Eye (tissue), 1 donor: Measurements from ENCODE around the gene PHLDA1.
"Not testable (repeated sequence)": the region's sequence is repeated elsewhere in the genome, so short reads cannot be mapped to it uniquely, and the experiment has no call there.

Source experiments
- DNase-seq: peaks from one replicate; pipeline ENCODE4 v3.0.0-alpha.2; 2015

The PHLDA1 gene

GRCh38 chr12:76018111-76018510 lies 13.5 kb downstream of the PHLDA1 start:
- DNase-seq, result no peak

DNA sequence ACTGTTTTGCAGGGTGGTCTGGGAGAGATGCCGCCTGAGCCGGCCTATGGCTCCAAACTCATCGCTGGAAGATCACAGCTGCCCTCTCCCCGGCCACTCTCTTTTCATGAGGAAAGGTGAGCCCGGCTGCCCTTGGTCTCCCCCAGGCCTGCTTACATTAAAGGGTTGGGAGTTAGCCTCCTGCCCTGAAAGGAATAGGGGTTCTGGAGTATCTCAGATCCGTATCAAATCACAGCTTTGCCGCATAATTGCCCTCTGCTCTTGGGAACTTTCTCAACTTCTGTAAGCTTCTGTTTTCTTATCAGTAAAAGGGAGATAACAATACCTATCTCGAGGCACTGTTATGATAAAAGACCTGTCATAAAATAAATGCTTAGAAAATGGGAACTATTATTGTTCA lies 17.6 kb downstream of the PHLDA1 start:
- no peak for DNase-seq

DNA sequence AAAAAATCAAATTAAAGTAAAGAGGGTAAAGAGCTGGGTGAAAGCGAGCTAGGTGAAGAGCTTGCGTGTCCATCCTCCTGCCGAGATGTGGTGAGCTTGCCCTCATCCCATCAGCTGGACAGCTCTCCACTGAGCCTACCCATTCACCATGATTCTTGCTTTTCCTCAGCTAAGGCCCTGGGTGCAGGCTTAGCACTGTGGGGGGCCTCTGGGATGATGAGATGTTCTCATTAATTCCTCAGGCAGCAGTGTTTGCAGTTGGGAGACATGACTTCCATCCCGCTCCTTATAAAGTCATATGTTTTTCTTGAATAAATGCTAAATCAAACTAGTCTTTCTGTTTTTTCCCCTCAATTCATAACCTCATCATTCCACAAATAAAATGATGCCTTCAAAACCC lies 18.0 kb downstream of the PHLDA1 start:
- DNase-seq, result no peak

DNA sequence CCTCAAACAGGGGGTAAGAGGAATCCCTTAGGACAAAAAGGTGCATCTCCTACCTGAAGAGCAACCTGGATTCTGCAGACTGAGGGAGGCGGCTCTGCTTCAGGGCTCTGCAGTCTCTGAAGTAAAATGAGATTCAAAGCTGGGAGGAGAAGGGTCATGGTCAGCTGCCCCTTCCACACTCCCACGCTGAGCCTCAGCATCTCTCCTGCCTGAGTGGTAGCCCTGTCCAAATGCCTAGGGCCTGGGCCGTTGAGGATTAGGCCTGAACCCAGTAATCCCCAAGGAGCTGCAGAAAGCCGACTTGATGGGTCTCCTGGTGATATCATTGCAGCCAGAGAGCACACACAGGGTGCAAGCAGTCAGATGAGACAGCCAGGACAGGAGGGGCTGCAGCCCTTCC lies 18.9 kb downstream of the PHLDA1 start:
- no peak for DNase-seq

GRCh38 chr12:76010732-76011458 lies 20.7 kb downstream of the PHLDA1 start:
- no peak for DNase-seq

DNA sequence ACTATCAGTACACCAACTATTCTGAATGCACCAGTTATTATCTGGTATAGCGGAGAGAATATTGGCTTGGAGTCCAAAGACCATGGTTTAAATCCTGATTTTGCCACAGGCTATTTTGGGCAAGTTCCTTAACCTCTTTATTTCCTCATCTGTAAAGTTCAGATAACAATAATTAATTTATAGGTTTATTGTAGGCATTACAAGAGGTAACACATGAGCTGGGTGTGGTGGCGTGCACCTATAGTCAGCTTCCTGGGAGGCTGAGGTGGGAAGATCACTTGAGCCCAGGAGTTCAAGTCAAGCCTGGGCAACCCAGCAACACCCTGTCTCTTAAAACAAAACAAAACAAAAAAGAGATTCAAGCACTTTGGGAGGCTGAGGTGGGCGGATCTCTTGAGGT lies 23.1 kb downstream of the PHLDA1 start:
- no peak for DNase-seq

- no peak for DNase-seq
These were observed 23.9 kb downstream of the PHLDA1 start for GRCh38 chr12:76007640-76008039.

DNA sequence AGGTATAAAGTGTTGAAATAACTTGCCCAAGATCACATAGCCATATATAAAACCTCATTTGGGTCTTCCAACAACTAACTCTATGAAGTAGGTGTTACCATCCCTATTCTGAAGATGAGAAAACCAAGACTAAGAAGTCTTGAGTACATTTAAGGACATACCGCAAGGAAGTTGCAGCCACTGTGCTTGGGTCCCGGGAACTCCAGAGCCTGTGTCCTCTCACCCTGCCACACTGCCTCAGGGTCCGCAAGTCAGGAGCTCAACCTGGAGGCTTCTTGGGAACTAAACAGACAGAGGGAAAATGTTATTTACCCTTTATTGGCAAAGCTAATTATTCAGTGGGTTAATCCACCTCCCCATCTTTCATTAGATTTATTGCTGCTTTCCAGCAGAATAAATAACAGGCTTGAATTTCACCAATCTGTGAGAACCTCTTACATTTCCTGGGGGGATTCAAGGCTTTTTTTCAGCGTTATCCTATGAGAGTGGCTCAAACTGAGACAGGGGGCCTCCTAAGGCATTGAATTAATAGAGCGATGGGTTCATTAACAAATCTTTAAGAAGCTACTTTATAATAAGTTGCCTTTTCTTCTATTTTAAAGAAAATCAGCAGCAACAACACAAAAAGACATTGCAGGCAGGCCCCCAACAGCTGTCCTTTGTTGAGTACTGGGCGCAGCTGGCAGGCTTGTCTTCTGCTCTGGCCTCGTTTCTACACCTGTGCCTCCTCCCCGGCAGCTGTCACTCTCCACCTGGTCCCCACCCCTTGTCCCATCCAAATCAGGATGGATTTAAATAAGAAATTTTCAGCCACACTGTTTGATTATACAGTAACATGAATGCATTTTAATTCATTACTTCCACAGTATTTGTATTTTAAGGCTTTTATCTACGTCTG lies 25.3 kb downstream of the PHLDA1 start:
- DNase-seq, result peak; percentile 53

DNA sequence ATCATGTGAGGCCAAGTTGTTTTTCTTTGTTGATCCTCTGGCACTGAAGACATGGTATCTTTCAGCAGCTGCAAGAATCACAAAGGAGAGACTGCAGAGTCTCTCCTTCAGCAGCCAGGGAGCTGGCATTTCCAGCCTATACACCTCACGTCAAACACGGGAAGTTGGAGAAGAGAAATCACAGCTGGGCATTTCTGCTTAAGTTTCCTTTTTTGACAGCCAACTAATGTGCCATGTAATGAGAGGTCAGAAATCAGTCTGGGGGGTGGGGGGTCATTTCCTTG lies 28.3 kb downstream of the PHLDA1 start:
- no peak for DNase-seq

- no peak for DNase-seq
These were observed 28.8 kb downstream of the PHLDA1 start for GRCh38 chr12:76002598-76003354.

DNA sequence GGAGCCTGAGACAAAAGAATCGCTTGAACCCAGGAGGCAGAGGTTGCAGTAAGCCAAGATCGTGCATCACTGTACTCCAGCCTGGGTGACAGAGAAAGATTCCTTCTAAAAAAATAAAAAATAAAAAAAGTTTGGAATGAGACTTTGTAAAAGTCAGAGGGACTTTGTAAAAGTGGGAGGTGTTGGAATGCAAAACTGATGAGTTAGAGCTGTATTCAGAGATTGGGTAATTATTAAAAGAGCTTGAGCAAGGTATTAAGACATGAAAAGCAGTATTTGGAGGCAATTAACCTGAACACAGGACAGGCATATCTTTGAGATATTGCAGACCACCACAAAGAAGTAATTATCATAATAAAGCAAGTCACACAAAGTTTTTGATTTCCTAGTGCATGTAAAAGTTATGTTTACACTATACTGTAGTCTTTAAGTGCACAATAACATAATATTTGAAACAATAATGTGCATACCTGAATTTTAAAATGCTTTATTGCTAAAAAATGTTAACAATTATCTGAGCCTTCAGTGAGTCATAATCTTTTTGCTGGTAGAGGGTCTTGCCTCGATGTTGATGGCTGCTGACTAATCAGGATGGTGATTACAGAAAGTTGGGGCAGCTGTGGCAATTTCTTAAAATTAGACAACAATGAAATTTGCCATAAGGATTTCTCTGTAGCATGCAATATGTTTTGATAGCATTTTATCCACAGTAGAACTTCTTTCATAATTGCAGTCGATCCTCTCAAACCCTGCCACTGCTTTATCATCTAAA lies 33.1 kb downstream of the PHLDA1 start:
- DNase-seq, result no peak

DNA sequence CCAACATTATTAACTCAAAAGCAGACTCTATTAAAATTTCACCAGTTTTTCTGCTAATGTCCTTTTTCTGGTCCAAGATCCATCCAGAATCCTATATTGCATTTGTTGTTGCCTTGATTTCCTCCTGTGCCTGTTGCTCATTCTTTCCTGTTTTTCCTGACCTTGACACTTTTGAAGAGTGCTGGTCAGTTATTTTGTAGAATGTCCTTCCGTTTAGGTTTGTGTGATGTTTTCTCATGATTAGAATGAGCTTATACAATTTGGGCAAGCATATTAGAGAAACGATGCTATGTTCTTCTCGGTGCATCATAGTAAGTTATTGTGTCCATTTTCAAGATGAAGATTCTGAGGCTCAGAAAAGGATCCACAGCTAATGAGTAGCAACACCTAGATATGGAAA lies 33.9 kb downstream of the PHLDA1 start:
- no peak for DNase-seq

GRCh38 chr12:75996861-75997447 lies 34.6 kb downstream of the PHLDA1 start:
- no peak for DNase-seq

GRCh38 chr12:75995691-75996090 lies 35.9 kb downstream of the PHLDA1 start:
- no peak for DNase-seq

DNA sequence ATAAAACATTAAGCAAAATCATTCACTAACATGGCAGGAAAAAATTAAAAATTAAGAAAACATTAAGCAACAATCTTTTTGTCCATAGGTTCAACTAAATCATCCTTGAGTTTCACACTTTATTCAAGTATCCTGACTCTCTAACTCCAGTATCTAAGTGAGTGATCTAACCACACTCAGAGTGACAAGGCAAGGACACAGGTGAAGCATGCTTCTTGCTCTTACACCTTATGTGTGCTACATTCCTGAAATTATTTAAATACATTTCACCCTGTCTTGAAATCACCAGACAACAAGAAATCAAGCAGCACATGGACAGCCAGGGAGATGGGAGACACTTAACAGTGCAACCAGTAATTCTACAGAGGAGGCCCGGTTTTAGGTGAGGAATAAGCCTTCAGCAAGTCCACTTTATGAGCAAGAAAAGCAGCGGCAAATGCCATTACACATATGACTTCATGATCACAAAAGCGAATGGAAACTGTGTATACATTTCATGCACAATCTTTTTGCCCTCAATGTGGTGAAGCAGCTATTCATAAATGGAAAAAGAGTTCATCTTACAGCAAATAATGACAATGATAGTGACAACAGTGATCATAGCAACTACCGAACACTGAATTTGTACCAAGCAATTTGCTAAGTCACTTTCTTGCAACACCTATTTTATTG lies 37.4 kb downstream of the PHLDA1 start:
- DNase-seq, result no peak

DNA sequence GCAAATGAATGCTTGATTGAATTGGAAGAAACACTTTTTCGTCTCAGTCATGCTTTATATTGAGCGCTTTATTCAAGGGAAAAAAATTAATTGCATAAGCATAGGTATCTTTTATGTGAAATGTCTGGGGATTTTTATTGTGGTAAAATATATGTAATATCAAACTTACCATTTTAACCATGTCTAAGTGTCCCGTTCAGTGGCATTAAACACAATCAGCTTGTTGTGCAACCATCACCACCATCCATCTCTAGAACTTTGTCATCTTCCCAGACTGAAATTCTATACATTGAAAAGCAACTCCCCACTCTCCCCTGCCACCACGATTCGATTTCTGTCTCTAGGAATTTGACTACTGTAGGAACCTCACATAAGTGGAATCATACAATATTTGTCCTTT lies 39.8 kb downstream of the PHLDA1 start:
- no peak for DNase-seq

DNA sequence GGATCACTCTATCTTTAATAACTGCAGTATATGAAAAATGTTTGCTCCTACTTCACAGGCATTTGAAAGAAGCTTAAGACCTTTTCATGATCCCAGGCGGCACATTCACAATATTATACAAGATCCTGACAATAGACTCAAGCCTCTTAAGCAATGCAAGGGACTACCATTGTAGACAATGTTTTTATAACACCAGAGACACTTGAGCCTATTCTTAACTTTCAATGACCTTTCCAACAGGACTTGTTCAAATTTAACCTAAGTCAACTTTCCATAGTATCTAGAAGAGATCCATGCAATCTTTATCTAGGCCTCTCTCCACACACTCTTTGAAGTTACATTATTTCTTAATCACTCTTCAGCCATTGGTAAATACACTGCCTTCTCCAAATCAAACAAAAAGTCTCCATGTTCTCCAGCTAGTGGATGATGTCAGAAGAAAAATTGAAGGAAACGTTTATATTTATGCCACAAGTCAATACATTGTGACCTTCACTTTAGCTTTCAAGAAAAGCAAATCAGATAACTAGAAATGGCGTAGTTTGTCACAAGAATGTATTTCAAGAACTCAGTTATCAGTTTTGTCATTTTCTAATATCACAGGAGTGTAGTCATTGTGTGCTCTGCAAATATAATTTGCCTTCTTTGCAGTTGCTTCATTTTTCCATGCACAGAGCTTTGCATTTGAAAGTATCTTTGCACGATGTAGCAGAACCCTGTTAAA lies 41.2 kb downstream of the PHLDA1 start:
- DNase-seq, result no peak

DNA sequence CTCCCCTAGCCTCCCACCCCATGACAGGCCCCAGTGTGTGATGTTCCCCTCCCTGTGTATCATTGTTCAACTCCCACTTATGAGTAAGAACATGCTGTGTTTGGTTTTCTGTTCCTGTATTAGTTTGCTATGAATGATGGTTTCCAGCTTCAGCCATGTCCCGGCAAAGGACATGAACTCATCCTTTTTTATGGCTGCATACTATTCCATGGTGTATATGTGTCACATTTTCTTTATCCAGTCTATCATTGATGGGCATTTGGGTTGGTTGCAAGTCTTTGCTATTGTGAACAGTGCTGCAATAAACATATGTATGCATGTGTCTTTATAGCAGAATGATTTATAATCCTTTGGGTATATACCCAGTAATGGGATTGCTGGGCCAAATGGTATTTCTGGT lies 43.9 kb downstream of the PHLDA1 start:
- not testable (repeated sequence) for DNase-seq

GRCh38 chr12:75986001-75986746 lies 45.4 kb downstream of the PHLDA1 start:
- DNase-seq, result no peak

DNA sequence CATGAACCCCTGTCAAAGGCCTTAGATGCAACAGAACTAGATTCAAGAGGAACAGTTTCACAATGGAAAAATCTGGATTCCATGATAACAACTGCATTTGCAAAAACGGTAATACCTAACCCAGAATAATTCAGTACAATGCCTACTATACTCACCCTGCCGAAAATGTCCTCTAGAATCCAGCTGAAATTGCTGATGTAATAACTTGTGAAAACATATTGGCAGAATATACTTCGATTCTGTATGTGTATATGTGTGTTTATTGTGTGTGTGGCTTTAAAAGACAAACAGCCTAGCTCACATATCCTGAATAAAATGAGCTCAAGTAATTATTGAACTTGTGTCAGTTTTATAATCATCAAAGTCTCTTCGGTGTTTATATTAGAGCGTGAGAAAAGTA lies 46.0 kb downstream of the PHLDA1 start:
- DNase-seq, result no peak
